HFF-Myc (cell line): ENCODE data around the gene D2HGDH.

ENCODE experiments used
- DNase-seq: peaks from one replicate; pipeline ENCODE4 v3.0.0-alpha.2; 2011; ENCODE audit warnings: low read depth; ENCODE audit errors: extremely low read depth
- H3K4me3 ChIP-seq: replicated peaks from 2 replicates; pipeline ENCODE4 v1.5.1; 2011; ENCODE audit warnings: low read depth, mild to moderate bottlenecking, control low read depth, low read length
- TF ChIP-seq, protein P1 (sequence below): IDR thresholded peaks from 2 replicates; pipeline ENCODE4 v1.5.1; 2012; ENCODE audit warnings: mild to moderate bottlenecking, low read depth, low read length, control low read depth; ENCODE audit errors: missing control alignments

Gene D2HGDH

DNA sequence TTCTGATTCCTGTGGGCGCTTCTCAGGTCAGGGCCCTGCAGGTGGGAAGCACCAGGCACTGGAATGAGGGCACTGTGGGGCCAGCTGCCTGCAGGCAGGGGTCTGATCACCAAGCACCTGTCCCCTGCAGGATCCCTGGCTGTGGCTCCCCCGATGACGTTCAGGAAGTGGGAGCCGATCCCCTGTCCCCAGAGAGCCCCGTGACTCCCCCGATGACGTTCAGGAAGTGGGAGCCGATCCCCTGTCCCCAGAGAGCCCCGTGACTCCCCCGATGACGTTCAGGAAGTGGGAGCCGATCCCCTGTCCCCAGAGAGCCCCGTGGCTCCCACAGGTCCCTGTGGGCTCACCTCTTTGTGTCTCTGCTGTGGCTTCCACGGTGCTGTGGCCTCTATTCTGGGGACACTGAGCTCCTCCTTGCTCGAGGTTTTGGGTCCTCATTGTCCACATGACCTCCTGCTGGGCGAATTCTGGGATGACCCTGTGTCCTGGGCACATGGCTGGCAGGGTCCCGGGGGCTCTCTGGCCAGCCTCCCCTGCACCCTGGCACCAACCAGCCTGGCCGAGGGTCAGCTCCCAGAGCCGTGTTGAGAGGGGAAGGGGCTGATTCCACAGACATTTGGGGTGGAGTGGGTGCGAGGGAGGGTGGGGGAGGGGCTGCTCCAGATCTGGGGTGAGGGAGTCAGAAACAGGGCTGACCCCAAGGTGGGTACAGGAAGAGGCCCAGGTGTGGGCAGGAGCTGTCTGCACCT, 79.4 kb downstream of the D2HGDH start:
- H3K4me3 ChIP-seq = no peak overlapping the region
- TF ChIP-seq, protein P1, sequence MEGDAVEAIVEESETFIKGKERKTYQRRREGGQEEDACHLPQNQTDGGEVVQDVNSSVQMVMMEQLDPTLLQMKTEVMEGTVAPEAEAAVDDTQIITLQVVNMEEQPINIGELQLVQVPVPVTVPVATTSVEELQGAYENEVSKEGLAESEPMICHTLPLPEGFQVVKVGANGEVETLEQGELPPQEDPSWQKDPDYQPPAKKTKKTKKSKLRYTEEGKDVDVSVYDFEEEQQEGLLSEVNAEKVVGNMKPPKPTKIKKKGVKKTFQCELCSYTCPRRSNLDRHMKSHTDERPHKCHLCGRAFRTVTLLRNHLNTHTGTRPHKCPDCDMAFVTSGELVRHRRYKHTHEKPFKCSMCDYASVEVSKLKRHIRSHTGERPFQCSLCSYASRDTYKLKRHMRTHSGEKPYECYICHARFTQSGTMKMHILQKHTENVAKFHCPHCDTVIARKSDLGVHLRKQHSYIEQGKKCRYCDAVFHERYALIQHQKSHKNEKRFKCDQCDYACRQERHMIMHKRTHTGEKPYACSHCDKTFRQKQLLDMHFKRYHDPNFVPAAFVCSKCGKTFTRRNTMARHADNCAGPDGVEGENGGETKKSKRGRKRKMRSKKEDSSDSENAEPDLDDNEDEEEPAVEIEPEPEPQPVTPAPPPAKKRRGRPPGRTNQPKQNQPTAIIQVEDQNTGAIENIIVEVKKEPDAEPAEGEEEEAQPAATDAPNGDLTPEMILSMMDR = no peak
- no peak for DNase-seq

DNA sequence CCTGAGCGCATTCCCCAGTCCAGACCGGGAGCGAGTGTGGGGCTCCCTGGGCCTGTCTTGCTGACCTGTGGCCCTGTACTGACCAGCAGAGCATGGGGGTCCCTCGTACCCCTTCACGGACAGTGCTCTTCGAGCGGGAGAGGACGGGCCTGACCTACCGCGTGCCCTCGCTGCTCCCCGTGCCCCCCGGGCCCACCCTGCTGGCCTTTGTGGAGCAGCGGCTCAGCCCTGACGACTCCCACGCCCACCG, 79.9 kb downstream of the D2HGDH start:
- DNase-seq = no peak
- TF ChIP-seq, protein P1 = no peak
- H3K4me3 ChIP-seq = no peak overlapping the region

DNA sequence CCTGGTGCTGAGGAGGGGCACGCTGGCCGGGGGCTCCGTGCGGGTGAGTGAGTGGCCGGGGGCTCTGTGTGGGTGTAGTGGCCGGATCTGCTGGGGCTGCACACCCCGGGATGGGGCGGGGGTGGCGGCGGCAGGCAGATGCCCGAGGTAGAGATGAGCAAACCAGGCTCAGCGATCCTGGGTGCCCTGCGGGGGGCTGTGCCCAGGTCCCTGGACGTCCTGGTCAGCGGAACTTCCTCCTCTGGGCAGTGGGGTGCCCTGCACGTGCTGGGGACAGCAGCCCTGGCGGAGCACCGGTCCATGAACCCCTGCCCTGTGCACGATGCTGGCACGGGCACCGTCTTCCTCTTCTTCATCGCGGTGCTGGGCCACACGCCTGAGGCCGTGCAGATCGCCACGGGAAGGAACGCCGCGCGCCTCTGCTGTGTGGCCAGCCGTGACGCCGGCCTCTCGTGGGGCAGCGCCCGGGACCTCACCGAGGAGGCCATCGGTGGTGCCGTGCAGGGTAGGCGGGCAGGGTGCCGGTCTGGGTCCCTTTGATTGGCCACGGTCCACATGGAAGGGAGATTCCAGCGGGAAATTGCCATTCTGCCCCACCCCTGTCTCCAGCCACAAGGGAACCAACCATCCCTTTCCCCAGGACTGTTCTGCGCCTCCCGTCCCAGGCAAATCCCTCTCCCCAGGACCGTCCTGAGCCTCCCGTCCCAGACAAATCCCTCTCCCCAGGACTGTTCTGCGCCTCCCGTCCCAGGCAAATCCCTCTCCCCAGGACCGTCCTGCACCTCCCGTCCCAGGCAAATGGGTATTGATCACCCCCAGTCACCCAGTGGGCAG, 80.4 kb downstream of the D2HGDH start:
- no peak overlapping the region for H3K4me3 ChIP-seq
- no peak for DNase-seq
- TF ChIP-seq, protein P1 = no peak

DNA sequence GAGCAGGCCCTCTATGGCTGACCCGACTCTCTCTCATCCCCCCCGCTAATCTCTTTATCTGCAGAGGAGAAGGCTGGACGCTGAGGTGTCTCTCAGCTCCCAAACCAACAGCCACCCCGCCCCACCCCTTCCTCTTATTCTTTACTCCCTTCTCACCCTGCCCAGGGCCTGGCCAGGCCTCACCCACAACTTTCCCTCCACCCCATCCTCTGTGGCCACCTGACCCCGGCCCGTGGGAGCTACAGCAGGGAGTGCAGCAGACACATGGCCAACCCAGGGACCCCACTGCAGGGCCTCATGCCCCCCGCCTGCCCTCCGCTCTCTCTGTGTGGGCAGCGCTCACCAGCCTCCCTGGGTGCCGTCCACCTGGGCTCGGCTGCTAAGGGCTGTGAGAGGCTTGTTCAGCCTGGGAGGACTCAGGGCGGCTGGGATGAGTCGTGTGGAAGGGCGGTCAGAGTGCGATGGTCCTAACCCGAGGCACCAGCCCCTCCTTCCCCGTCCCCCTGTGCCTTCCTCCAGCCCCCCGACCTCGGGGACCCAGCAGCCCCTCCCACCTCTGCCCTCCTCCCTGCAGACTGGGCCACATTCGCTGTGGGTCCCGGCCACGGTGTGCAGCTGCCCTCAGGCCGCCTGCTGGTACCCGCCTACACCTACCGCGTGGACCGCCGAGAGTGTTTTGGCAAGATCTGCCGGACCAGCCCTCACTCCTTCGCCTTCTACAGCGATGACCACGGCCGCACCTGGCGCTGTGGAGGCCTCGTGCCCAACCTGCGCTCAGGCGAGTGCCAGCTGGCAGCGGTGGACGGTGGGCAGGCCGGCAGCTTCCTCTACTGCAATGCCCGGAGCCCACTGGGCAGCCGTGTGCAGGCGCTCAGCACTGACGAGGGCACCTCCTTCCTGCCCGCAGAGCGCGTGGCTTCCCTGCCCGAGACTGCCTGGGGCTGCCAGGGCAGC, 81.3 kb downstream of the D2HGDH start:
- TF ChIP-seq, protein P1 = no peak
- no peak overlapping the region for H3K4me3 ChIP-seq
- DNase-seq = no peak

DNA sequence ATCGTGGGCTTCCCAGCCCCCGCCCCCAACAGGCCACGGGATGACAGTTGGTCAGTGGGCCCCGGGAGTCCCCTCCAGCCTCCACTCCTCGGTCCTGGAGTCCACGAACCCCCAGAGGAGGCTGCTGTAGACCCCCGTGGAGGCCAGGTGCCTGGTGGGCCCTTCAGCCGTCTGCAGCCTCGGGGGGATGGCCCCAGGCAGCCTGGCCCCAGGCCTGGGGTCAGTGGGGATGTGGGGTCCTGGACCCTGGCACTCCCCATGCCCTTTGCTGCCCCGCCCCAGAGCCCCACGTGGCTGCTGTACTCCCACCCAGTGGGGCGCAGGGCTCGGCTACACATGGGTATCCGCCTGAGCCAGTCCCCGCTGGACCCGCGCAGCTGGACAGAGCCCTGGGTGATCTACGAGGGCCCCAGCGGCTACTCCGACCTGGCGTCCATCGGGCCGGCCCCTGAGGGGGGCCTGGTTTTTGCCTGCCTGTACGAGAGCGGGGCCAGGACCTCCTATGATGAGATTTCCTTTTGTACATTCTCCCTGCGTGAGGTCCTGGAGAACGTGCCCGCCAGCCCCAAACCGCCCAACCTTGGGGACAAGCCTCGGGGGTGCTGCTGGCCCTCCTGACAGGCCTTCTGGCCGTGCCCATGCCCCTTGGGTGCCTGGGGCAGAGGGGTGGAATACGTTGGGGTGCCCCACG, 82.1 kb downstream of the D2HGDH start:
- TF ChIP-seq, protein P1 = no peak
- H3K4me3 ChIP-seq = no peak overlapping the region
- no peak for DNase-seq
